ENCODE data around the gene SCUBE3. TPM values are rescaled to one million over a fixed set of nuclear protein-coding genes. Genes with fewer than 3 reads are reported as not detected.

SCUBE3 gene
- total RNA-seq, 1 experiment from 2014 or later, result 0.05 TPM

Other genes with a start within 250 kb of the SCUBE3 start
- gene TCP11, start 72.6 kb upstream of the SCUBE3 start, total RNA-seq (2021; ENCODE audit: unreplicated experiment), result not detected
- gene ZNF76, start 45.8 kb downstream of the SCUBE3 start, total RNA-seq (2021; ENCODE audit: unreplicated experiment), result 47.5 TPM
- gene DEF6, start 83.9 kb downstream of the SCUBE3 start, total RNA-seq (2021; ENCODE audit: unreplicated experiment), result 40.4 TPM
- gene PPARD, start 128.6 kb downstream of the SCUBE3 start, total RNA-seq (2021; ENCODE audit: unreplicated experiment), result 38.4 TPM
- gene FANCE, start 238.4 kb downstream of the SCUBE3 start, total RNA-seq (2021; ENCODE audit: unreplicated experiment), result 16.1 TPM

Data from HCT116 (cell line).